Left colon (tissue), 2 donors: ENCODE measurements around the gene HORMAD2. TPM values are rescaled to one million over a fixed set of nuclear protein-coding genes. Genes with fewer than 3 reads are reported as not detected.
"Not testable (repeated sequence)": the region's sequence is repeated elsewhere in the genome, so short reads cannot be mapped to it uniquely, and the experiment has no call there.

Source experiments
- ATAC-seq: fragments of 200-7000 bp; cut with Tn5 transposase; one replicate; pipeline ENCODE4 v1.9.1; 2020; ENCODE audit warnings: mild to moderate bottlenecking, moderate library complexity
- DNase-seq, 2 donors: peaks; one replicate each; pipeline ENCODE4 v3.0.0-alpha.2; 2020
- intact Hi-C, 2 donors: fragments of 100-400 bp; cut with DNase I in 1 of 2; cut with micrococcal nuclease in 1 of 2; formaldehyde crosslinking; loops; one replicate each; pipeline versions ENCODE4 v1.11.2 to v1.14.0; 2022; cut with DNase I, micrococcal nuclease
- total RNA-seq, 2 donors: library from RNA; stranded (reverse); fragmentation: NEBNext Ultra II Directional; extraction: Animal tissue kit (Norgen Biotek cat#: 25700); gene quantifications; one replicate each; pipeline ENCODE4 v1.2.1, GENCODE V29; 2021
- donor health status: DM: no; HTN: no; CAD: no.
- donor health status: DM: yes; HTN: yes; CAD: no.

Gene HORMAD2
- total RNA-seq, 2 donors from 2014 or later, result not detected

GRCh38 chr22:30089655-30089974, 9.4 kb downstream of the HORMAD2 start:
- intact Hi-C loops, result loop anchor here in 1 of 2 donors (10.0 kb wide), 2 partner anchors 395 to 455 kb away; no protein-coding TSS in a partner anchor
- peak; percentile 50 for ATAC-seq

GRCh38 chr22:30092686-30093085, 12.4 kb downstream of the HORMAD2 start:
- no peak for DNase-seq
- no peak for ATAC-seq
- intact Hi-C loops, result no loop called here

More at GRCh38 chr22:30089655-30089974, 9.4 kb downstream of the HORMAD2 start:
- DNase-seq, result no peak

GRCh38 chr22:30094804-30095203, 14.5 kb downstream of the HORMAD2 start:
- ATAC-seq (no peak), DNase-seq (no peak)
- intact Hi-C loops, result no loop called here

- intact Hi-C loops, result no loop called here
- ATAC-seq (no peak), DNase-seq (no peak)
Measured at GRCh38 chr22:30097861-30098260, 17.6 kb downstream of the HORMAD2 start.

- ATAC-seq, intact Hi-C loops, DNase-seq: not testable (repeated sequence)
Measured at GRCh38 chr22:30100770-30101169, 20.5 kb downstream of the HORMAD2 start.

GRCh38 chr22:30104501-30105156, 24.4 kb downstream of the HORMAD2 start:
- no peak for ATAC-seq
- no peak for DNase-seq
- intact Hi-C loops, result no loop called here

- DNase-seq (no peak), ATAC-seq (no peak)
- intact Hi-C loops, result no loop called here
Measured at GRCh38 chr22:30105483-30105882, 25.2 kb downstream of the HORMAD2 start.

- ATAC-seq (no peak), DNase-seq (no peak)
- intact Hi-C loops, result no loop called here
Measured at GRCh38 chr22:30113494-30113893, 33.2 kb downstream of the HORMAD2 start.

- DNase-seq, result no peak
- intact Hi-C loops, result no loop called here
- no peak for ATAC-seq
Measured at GRCh38 chr22:30114361-30114760, 34.1 kb downstream of the HORMAD2 start.

GRCh38 chr22:30115705-30116104, 35.4 kb downstream of the HORMAD2 start:
- no peak for DNase-seq
- intact Hi-C loops, result no loop called here

GRCh38 chr22:30116362-30117117, 36.3 kb downstream of the HORMAD2 start:
- intact Hi-C loops, result no loop called here
- no peak for DNase-seq
- ATAC-seq, result peak; percentile 92

More at GRCh38 chr22:30115705-30116104, 35.4 kb downstream of the HORMAD2 start:
- no peak for ATAC-seq

GRCh38 chr22:30117256-30117655, 37.0 kb downstream of the HORMAD2 start:
- intact Hi-C loops, result no loop called here
- DNase-seq, result no peak
- ATAC-seq, result no peak

- ATAC-seq (no peak), DNase-seq (no peak)
- intact Hi-C loops, result no loop called here
Measured at GRCh38 chr22:30118291-30118690, 38.0 kb downstream of the HORMAD2 start.

GRCh38 chr22:30121960-30122359, 41.7 kb downstream of the HORMAD2 start:
- DNase-seq (no peak), ATAC-seq (no peak)
- intact Hi-C loops, result no loop called here

- intact Hi-C loops, result no loop called here
- ATAC-seq, result no peak
- DNase-seq, result no peak
Measured at GRCh38 chr22:30123463-30123862, 43.2 kb downstream of the HORMAD2 start.

GRCh38 chr22:30127749-30128166, 47.5 kb downstream of the HORMAD2 start:
- DNase-seq, result no peak
- ATAC-seq, result no peak
- intact Hi-C loops, result no loop called here

- ATAC-seq, result no peak
- DNase-seq, result no peak
- intact Hi-C loops, result no loop called here
Measured at GRCh38 chr22:30128511-30128910, 48.2 kb downstream of the HORMAD2 start.

GRCh38 chr22:30129636-30130035, 49.4 kb downstream of the HORMAD2 start:
- intact Hi-C loops, result no loop called here
- no peak for ATAC-seq
- DNase-seq, result no peak

- ATAC-seq (no peak), DNase-seq (no peak)
- intact Hi-C loops, result no loop called here
Measured at GRCh38 chr22:30132290-30132996, 52.2 kb downstream of the HORMAD2 start.

GRCh38 chr22:30140414-30140813, 60.1 kb downstream of the HORMAD2 start:
- ATAC-seq (no peak), DNase-seq (no peak)
- intact Hi-C loops, result no loop called here
